ENCODE measurements around the gene ANKDD1B.

DNA sequence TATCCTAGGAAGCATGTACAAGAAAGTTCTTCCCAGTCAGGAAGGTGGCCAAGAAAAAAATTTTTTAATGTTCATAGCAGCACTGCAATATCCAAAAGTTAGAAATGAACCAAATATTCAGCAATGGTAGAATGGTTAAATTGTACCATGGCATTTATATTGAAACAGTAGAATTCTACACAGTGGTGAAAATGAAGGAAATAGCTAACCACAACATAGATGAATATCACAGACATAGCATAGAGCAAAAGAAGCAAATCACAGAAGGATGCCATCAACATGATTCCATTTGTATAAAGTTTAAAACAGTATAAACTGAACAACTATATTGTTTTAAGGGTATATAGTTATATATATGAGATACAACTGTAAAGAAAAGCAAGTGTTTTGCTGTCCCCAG lies 10.7 kb upstream of the ANKDD1B start:
- TF ChIP-seq CTCF (conservative IDR thresholded peaks at IDR 0.05; ENCODE audit: low read depth in 2 of 2) (no peak), EZH2phosphoT487 (IDR thresholded peaks at IDR 0.05; ENCODE audit: unreplicated experiment) (no peak)

Data from GM23338 (cell line).